Measurements from ENCODE around the gene IL17RE. TPM values are rescaled to one million over a fixed set of nuclear protein-coding genes. Genes with fewer than 3 reads are reported as not detected.

Gene IL17RE
- total and polyA plus RNA-seq, 9 of the 15 experiments (the other 6 are each of a cell fraction or from before 2014, with no cell fraction given), result 0.32 to 1.9 (median 0.51) TPM; not detected in 4

- TF ChIP-seq STAT6 (CRISPR knock-in tag; IDR thresholded peaks at IDR 0.05) (no peak), REST (IDR thresholded peaks at IDR 0.05; ENCODE audit: borderline replicate concordance) (peak; percentile 13; the same call in 1 of the 2 replicates), REST (CRISPR knock-in tag; IDR thresholded peaks at IDR 0.05; ENCODE audit: low read depth) (no peak), BCL6 (CRISPR knock-in tag; IDR thresholded peaks at IDR 0.05) (no peak), NR2C1 (IDR thresholded peaks at IDR 0.05) (no peak), NR2C1 (tag; IDR thresholded peaks at IDR 0.05) (no peak), ELF1 (tag; IDR thresholded peaks at IDR 0.05) (no peak), HNRNPLL (IDR thresholded peaks at IDR 0.05; ENCODE audit: low read depth, low read length, poor library complexity, severe bottlenecking) (no peak), POLR2H (tag; IDR thresholded peaks at IDR 0.05; ENCODE audit: low read depth) (no peak), PCBP2 (IDR thresholded peaks at IDR 0.05; ENCODE audit: low read depth, low read length, poor library complexity, severe bottlenecking) (no peak), MTA2 (IDR thresholded peaks at IDR 0.05; ENCODE audit: low read depth) (no peak), NCOA4 (IDR thresholded peaks at IDR 0.05; ENCODE audit: partially characterized antibody) (no peak), E2F6 (IDR thresholded peaks at IDR 0.05; ENCODE audit: borderline replicate concordance in 1 of 2, extremely low read depth in 1 of 2, insufficient read depth in 1 of 2, insufficient read length in 1 of 2, low read depth in 1 of 2, low read length in 1 of 2, poor library complexity in 1 of 2, severe bottlenecking in 1 of 2) (no peak), ASH1L (IDR thresholded peaks at IDR 0.05; ENCODE audit: borderline replicate concordance, low read depth, partially characterized antibody) (no peak), ZC3H11A (IDR thresholded peaks at IDR 0.05; ENCODE audit: low read depth, low read length) (no peak), TCFL5 (CRISPR knock-in tag; conservative IDR thresholded peaks at IDR 0.05) (no peak), TCF3 (CRISPR knock-in tag; IDR thresholded peaks at IDR 0.05) (no peak)
Measured at GRCh38 chr3:9930804-9931418, 28.3 kb downstream of the IL17RE start (continued).

All from K562 (cell line).